Measurements from ENCODE around the gene TGFBR1.

GRCh38 chr9:99090336-99091130 lies 14.4 kb upstream of the TGFBR1 start:
- TF ChIP-seq CTCF (conservative IDR thresholded peaks at IDR 0.05; ENCODE audit: low read depth, low read length) (no peak), EZH2 (IDR thresholded peaks at IDR 0.05; ENCODE audit: low read length, unreplicated experiment) (no peak), EZH2phosphoT487 (IDR thresholded peaks at IDR 0.05; ENCODE audit: borderline replicate concordance, low read length) (no peak)
